K562 (cell line): ENCODE results near the gene DGCR2. TPM values are rescaled to one million over a fixed set of nuclear protein-coding genes. Genes with fewer than 3 reads are reported as not detected.

ENCODE experiments used
- HLTF ChIP-seq: fragments of 450-650 bp; IDR thresholded peaks from 2 replicates; pipeline ENCODE4 v1.6.1; 2016
- IRF1 ChIP-seq: sonication (generic); formaldehyde crosslinking; IDR thresholded peaks from 2 replicates; pipeline ENCODE4 v1.8.0; 2022; ENCODE audit warnings: missing genetic modification reagents, mild to moderate bottlenecking, borderline replicate concordance
- KLF6 ChIP-seq: fragments of 250-450 bp; sonication (Bioruptor Pico); IDR thresholded peaks from 2 replicates; pipeline ENCODE4 v1.4.0; 2020; ENCODE audit warnings: mild to moderate bottlenecking, moderate library complexity, borderline replicate concordance
- MAFK ChIP-seq: IDR thresholded peaks from 2 replicates; pipeline ENCODE4 v1.6.1; 2011; ENCODE audit warnings: low read length, improper control_type of control experiment
- MGA ChIP-seq: fragments of 450-650 bp; IDR thresholded peaks from 2 replicates; pipeline ENCODE4 v1.6.1; 2016; ENCODE audit warnings: mild to moderate bottlenecking, moderate library complexity
- RCOR1 ChIP-seq, 2 experiments: IDR thresholded peaks; 2 replicates each; pipeline ENCODE4 v1.6.1; 2012; ENCODE audit warnings: low read depth in 2 of 2, low read length in 2 of 2, borderline replicate concordance in 1 of 2, improper control_type of control experiment in 1 of 2
- TSHZ1 ChIP-seq: fragments of 250-450 bp; sonication (Bioruptor Pico); IDR thresholded peaks from 2 replicates; pipeline ENCODE4 v1.4.0; 2020; ENCODE audit warnings: mild to moderate bottlenecking, moderate library complexity
- ZNF140 ChIP-seq: fragments of 250-450 bp; sonication (Bioruptor Pico); IDR thresholded peaks from 2 replicates; pipeline ENCODE4 v1.8.0; 2021; ENCODE audit warnings: moderate library complexity, mild to moderate bottlenecking, inconsistent platforms
- ZNF232 ChIP-seq: sonication (generic); formaldehyde crosslinking; IDR thresholded peaks from 2 replicates; pipeline ENCODE4 v1.8.0; 2022; ENCODE audit warnings: mild to moderate bottlenecking, missing genetic modification reagents
- ZNF239 ChIP-seq: fragments of 250-450 bp; sonication (Bioruptor Pico); IDR thresholded peaks from 2 replicates; pipeline ENCODE4 v1.4.0; 2020; ENCODE audit warnings: mild to moderate bottlenecking
- ZNF384 ChIP-seq: IDR thresholded peaks from 2 replicates; pipeline ENCODE4 v1.6.1; 2012; ENCODE audit warnings: low read depth, low read length, improper control_type of control experiment
- ZNF444 ChIP-seq: fragments of 250-450 bp; sonication (Bioruptor Pico); IDR thresholded peaks from 2 replicates; pipeline ENCODE4 v1.4.0; 2020; ENCODE audit warnings: mild to moderate bottlenecking, moderate library complexity
- ZNF695 ChIP-seq: fragments of 450-650 bp; formaldehyde crosslinking; IDR thresholded peaks from 2 replicates; pipeline ENCODE4 v1.4.0; 2020; ENCODE audit warnings: mild to moderate bottlenecking, moderate library complexity
- ZNF766 ChIP-seq: fragments of 200-800 bp; sonication (Bioruptor generic); conservative IDR thresholded peaks from 2 replicates; pipeline ENCODE4 v1.6.1; 2016; ENCODE audit warnings: missing genetic modification characterization, missing compliant biosample characterization
- polyA plus RNA-seq, 8 experiments: library from polyadenylated mRNA; depleted of rRNA in 4 of 8; stranded (reverse) in 5 of 8; unstranded in 3 of 8; fragments of >200 nt; fragmentation: Nextera tagmentation in 2 of 8; fragmentation: Illumina TruSeq in 1 of 8; extraction: Ambion mirVana in 2 of 8; extraction: Trizol in 1 of 8; gene quantifications; 2 replicates each; pipeline versions ENCODE4 v1.2.1 to v1.2.3, GENCODE V29; 2011 to 2014; ENCODE audit warnings: inconsistent platforms in 1 of 8, missing spikeins in 1 of 8
- total RNA-seq, 7 experiments: library from RNA; depleted of rRNA in 6 of 7; stranded (reverse); fragments of >200 nt in 6 of 7; fragmentation: Illumina TruSeq in 2 of 7; extraction: Trizol in 2 of 7; gene quantifications; 2 replicates each; pipeline versions ENCODE4 v1.2.1 to v1.2.3, GENCODE V29; 2011 to 2021; ENCODE audit warnings: low replicate concordance in 1 of 7

DGCR2 gene
- total and polyA plus RNA-seq, 9 of the 15 experiments (the other 6 are each of a cell fraction or from before 2014, with no cell fraction given) = 0.69 to 101 (median 56.4) TPM

GRCh38 chr22:18987765-18988164 is 134.4 kb downstream of the DGCR2 start (continued):
- no peak for TF ChIP-seq KLF6 (CRISPR knock-in tag)
- no peak for TF ChIP-seq ZNF766 (CRISPR knock-in tag)
- TF ChIP-seq HLTF = no peak
- TF ChIP-seq IRF1 (CRISPR knock-in tag) = no peak
- no peak for TF ChIP-seq TSHZ1 (CRISPR knock-in tag)
- no peak for TF ChIP-seq ZNF140 (CRISPR knock-in tag)
- TF ChIP-seq MGA = no peak
- no peak for TF ChIP-seq MAFK
- peak in 1 of 2 experiments; percentile 64; a peak in 1 of 4 replicates for TF ChIP-seq RCOR1 (IDR thresholded peaks at IDR 0.05; ENCODE audit: borderline replicate concordance in 1 of 2, low read depth in 2 of 2, low read length in 2 of 2)
- no peak for TF ChIP-seq ZNF384
- TF ChIP-seq ZNF695 (CRISPR knock-in tag) = no peak
- no peak for TF ChIP-seq ZNF232
- no peak for TF ChIP-seq ZNF444 (CRISPR knock-in tag)
- TF ChIP-seq ZNF239 = no peak
